ENCODE results near the gene NUP107. TPM values are rescaled to one million over a fixed set of nuclear protein-coding genes. Genes with fewer than 3 reads are reported as not detected.

Gene NUP107
- total RNA-seq, 4 donors from 2014 or later, result 14.2 to 48.4 (median 36.2) TPM

GRCh38 chr12:68790081-68790951 lies 103.5 kb downstream of the NUP107 start:
- no peak for DNase-seq
- Histone ChIP-seq H3K27me3 (no peaks in the 10 kb centered on the region), H3K4me3 (no peak overlapping the region), H3K9me3 (no peaks in the 10 kb centered on the region), H3K36me3 (no peaks in the 10 kb centered on the region), H3K27ac (no peak overlapping the region), H3K4me1 (peaks cover 4 to 32% (median 23%) of the 10 kb centered on the region in 3 donors)
- intact Hi-C loops (cut with DNase I), result no loop called here
- no peak for TF ChIP-seq POLR2A (IDR thresholded peaks at IDR 0.05)
- TF ChIP-seq, protein P1, sequence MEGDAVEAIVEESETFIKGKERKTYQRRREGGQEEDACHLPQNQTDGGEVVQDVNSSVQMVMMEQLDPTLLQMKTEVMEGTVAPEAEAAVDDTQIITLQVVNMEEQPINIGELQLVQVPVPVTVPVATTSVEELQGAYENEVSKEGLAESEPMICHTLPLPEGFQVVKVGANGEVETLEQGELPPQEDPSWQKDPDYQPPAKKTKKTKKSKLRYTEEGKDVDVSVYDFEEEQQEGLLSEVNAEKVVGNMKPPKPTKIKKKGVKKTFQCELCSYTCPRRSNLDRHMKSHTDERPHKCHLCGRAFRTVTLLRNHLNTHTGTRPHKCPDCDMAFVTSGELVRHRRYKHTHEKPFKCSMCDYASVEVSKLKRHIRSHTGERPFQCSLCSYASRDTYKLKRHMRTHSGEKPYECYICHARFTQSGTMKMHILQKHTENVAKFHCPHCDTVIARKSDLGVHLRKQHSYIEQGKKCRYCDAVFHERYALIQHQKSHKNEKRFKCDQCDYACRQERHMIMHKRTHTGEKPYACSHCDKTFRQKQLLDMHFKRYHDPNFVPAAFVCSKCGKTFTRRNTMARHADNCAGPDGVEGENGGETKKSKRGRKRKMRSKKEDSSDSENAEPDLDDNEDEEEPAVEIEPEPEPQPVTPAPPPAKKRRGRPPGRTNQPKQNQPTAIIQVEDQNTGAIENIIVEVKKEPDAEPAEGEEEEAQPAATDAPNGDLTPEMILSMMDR (IDR thresholded peaks at IDR 0.05), result no peak
- 91 to 93% methylated on average over 12 to 13 of the region's 13 CpGs for WGBS, 2 donors

GRCh38 chr12:68790952-68791234 lies 104.1 kb downstream of the NUP107 start:
- Histone ChIP-seq H3K36me3 (no peaks in the 10 kb centered on the region), H3K27me3 (no peaks in the 10 kb centered on the region), H3K9me3 (no peaks in the 10 kb centered on the region), H3K4me1 (peaks cover 4 to 26% (median 18%) of the 10 kb centered on the region in 3 donors), H3K27ac (no peak overlapping the region), H3K4me3 (no peak overlapping the region)
- TF ChIP-seq, protein P1 (IDR thresholded peaks at IDR 0.05), result no peak
- no peak for TF ChIP-seq POLR2A (IDR thresholded peaks at IDR 0.05)
- WGBS, 2 donors, result 67 to 95% methylated on average over 2 to 3 of the region's 3 CpGs
- no peak for DNase-seq
- intact Hi-C loops (cut with DNase I), result no loop called here

DNA sequence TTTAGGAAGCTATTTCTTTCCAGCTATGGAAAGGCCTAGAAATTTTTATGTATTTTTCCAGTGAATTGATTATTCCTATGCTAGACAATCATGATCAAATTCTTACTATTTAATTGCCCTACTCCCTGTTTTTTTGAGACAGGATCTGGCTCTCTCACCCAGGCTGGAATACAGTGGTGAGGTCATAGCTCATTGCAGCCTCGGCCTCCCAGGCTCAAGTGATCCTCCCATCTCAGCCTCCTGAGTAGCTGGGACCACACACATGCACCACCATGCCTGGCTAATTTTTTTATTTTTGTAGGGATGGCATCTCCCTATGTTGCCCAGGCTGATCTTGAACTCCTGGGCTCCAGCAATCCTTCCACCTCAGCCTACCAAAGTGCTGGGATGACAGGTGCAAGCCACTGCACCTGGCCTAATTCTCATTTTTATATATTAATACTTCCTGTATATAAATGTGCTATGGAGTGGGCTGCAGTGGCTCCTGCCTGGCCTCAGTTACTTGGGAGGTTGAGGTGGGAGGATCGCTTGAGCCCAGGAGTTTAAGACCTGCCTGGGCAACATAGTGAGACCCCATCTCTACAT lies 105.2 kb downstream of the NUP107 start:
- Histone ChIP-seq H3K4me3 (no peak overlapping the region), H3K36me3 (no peaks in the 10 kb centered on the region), H3K27ac (no peak overlapping the region), H3K4me1 (peaks cover 2 to 15% (median 8%) of the 10 kb centered on the region in 3 donors), H3K27me3 (no peaks in the 10 kb centered on the region), H3K9me3 (no peaks in the 10 kb centered on the region)
- intact Hi-C loops (cut with DNase I), result no loop called here
- TF ChIP-seq POLR2A (IDR thresholded peaks at IDR 0.05), result no peak
- TF ChIP-seq, protein P1 (IDR thresholded peaks at IDR 0.05), result no peak
- DNase-seq, result no peak
- WGBS, 2 donors, result 88 to 95% methylated on average over 2 of the region's 2 CpGs

- Histone ChIP-seq H3K27ac (no peak overlapping the region), H3K27me3 (no peaks in the 10 kb centered on the region), H3K9me3 (no peaks in the 10 kb centered on the region), H3K4me1 (peaks cover 0 to 6% (median 2%) of the 10 kb centered on the region in 3 donors), H3K36me3 (no peaks in the 10 kb centered on the region), H3K4me3 (no peak overlapping the region)
- DNase-seq, result no peak
- intact Hi-C loops (cut with DNase I), result no loop called here
- no peak for TF ChIP-seq POLR2A (IDR thresholded peaks at IDR 0.05)
- TF ChIP-seq, protein P1 (IDR thresholded peaks at IDR 0.05), result no peak
- WGBS, 2 donors, result 82 to 84% methylated on average over 2 of the region's 2 CpGs
Observed at GRCh38 chr12:68792952-68793351, 106.2 kb downstream of the NUP107 start.

- Histone ChIP-seq H3K4me1 (peaks cover 0 to under 1% (median 0%) of the 10 kb centered on the region in 3 donors), H3K36me3 (no peaks in the 10 kb centered on the region), H3K27me3 (no peaks in the 10 kb centered on the region), H3K27ac (no peak overlapping the region), H3K4me3 (no peak overlapping the region), H3K9me3 (no peaks in the 10 kb centered on the region)
- no peak for DNase-seq
- TF ChIP-seq POLR2A (IDR thresholded peaks at IDR 0.05), result no peak
- TF ChIP-seq, protein P1 (IDR thresholded peaks at IDR 0.05), result no peak
- WGBS, 2 donors, result 74 to 81% methylated on average over 2 to 4 of the region's 4 CpGs
- intact Hi-C loops (cut with DNase I), result no loop called here
Observed at GRCh38 chr12:68793436-68793835, 106.7 kb downstream of the NUP107 start.
